Measurements from ENCODE around the gene PRKCE. TPM values are rescaled to one million over a fixed set of nuclear protein-coding genes. Genes with fewer than 3 reads are reported as not detected.

Gene PRKCE
- total and polyA plus RNA-seq, 4 donors: 2.5 to 38.6 (median 5.8) TPM

DNA sequence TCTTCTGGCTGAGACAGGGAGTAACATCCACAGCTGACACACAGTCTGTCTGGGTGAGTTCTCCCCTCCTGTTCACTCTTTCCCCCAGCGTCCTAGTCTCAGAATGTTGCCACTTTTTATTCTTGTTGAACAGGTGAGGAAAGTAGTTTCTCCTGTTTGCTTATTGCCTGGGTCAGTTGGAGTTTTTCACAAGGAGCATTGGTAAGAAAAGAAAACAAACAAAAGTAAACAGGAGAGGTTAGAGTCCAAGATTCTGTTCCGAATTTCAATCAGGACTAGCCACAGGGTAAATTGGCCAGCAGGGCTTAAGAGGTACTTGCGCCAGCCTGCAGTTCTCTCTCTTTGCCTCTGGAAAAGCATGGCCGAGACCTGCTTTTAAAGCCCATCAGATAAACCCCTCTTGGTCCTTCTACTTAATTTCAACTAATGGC, 390.7 kb downstream of the PRKCE start:
- H3K27ac ChIP-seq (ENCODE audit: low read depth in 1 of 2, low read length in 2 of 2): peak overlapping the region; percentile 28 to 58
- H3K9ac ChIP-seq (ENCODE audit: low read depth in 1 of 2, low read length in 2 of 2): peak overlapping the region in 1 of 2 donors; percentile 23
- 37% methylated on average over 4 of the region's 4 CpGs for WGBS
- no peak for DNase-seq (ENCODE audit: low spot score)
- peak; percentile 42 to 57 for TF ChIP-seq JUND (IDR thresholded peaks at IDR 0.05)
- TF ChIP-seq HNF4A (conservative IDR thresholded peaks at IDR 0.05): peak; percentile 77 to 93
- TF ChIP-seq, protein P1, sequence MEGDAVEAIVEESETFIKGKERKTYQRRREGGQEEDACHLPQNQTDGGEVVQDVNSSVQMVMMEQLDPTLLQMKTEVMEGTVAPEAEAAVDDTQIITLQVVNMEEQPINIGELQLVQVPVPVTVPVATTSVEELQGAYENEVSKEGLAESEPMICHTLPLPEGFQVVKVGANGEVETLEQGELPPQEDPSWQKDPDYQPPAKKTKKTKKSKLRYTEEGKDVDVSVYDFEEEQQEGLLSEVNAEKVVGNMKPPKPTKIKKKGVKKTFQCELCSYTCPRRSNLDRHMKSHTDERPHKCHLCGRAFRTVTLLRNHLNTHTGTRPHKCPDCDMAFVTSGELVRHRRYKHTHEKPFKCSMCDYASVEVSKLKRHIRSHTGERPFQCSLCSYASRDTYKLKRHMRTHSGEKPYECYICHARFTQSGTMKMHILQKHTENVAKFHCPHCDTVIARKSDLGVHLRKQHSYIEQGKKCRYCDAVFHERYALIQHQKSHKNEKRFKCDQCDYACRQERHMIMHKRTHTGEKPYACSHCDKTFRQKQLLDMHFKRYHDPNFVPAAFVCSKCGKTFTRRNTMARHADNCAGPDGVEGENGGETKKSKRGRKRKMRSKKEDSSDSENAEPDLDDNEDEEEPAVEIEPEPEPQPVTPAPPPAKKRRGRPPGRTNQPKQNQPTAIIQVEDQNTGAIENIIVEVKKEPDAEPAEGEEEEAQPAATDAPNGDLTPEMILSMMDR (IDR thresholded peaks at IDR 0.05; ENCODE audit: low read depth, low read length, missing input control): peak; percentile 42
- TF ChIP-seq FOXA1 (IDR thresholded peaks at IDR 0.05): no peak
- TF ChIP-seq, protein P2, sequence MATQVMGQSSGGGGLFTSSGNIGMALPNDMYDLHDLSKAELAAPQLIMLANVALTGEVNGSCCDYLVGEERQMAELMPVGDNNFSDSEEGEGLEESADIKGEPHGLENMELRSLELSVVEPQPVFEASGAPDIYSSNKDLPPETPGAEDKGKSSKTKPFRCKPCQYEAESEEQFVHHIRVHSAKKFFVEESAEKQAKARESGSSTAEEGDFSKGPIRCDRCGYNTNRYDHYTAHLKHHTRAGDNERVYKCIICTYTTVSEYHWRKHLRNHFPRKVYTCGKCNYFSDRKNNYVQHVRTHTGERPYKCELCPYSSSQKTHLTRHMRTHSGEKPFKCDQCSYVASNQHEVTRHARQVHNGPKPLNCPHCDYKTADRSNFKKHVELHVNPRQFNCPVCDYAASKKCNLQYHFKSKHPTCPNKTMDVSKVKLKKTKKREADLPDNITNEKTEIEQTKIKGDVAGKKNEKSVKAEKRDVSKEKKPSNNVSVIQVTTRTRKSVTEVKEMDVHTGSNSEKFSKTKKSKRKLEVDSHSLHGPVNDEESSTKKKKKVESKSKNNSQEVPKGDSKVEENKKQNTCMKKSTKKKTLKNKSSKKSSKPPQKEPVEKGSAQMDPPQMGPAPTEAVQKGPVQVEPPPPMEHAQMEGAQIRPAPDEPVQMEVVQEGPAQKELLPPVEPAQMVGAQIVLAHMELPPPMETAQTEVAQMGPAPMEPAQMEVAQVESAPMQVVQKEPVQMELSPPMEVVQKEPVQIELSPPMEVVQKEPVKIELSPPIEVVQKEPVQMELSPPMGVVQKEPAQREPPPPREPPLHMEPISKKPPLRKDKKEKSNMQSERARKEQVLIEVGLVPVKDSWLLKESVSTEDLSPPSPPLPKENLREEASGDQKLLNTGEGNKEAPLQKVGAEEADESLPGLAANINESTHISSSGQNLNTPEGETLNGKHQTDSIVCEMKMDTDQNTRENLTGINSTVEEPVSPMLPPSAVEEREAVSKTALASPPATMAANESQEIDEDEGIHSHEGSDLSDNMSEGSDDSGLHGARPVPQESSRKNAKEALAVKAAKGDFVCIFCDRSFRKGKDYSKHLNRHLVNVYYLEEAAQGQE (IDR thresholded peaks at IDR 0.05): no peak
- TF ChIP-seq, protein P3, sequence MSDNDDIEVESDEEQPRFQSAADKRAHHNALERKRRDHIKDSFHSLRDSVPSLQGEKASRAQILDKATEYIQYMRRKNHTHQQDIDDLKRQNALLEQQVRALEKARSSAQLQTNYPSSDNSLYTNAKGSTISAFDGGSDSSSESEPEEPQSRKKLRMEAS (IDR thresholded peaks at IDR 0.05): no peak
- TF ChIP-seq TAF1 (conservative IDR thresholded peaks at IDR 0.05): no peak
- TF ChIP-seq YY1 (IDR thresholded peaks at IDR 0.05): no peak
- no peak for TF ChIP-seq GABPA (IDR thresholded peaks at IDR 0.05 in 1 of 2, conservative IDR thresholded peaks at IDR 0.05 in 1 of 2)
- peak; percentile 57 for TF ChIP-seq FOXA2 (IDR thresholded peaks at IDR 0.05)
- no peak for TF ChIP-seq NR2F2 (IDR thresholded peaks at IDR 0.05)
- peak; percentile 82 for TF ChIP-seq HNF4G (IDR thresholded peaks at IDR 0.05)
- TF ChIP-seq RXRA (IDR thresholded peaks at IDR 0.05): peak; percentile 69 to 86
- TF ChIP-seq, protein P4, sequence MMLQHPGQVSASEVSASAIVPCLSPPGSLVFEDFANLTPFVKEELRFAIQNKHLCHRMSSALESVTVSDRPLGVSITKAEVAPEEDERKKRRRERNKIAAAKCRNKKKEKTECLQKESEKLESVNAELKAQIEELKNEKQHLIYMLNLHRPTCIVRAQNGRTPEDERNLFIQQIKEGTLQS (IDR thresholded peaks at IDR 0.05): peak; percentile 27
- peak in 1 of 2 donors; percentile 47 for TF ChIP-seq RAD21 (IDR thresholded peaks at IDR 0.05)
- peak; percentile 65 for TF ChIP-seq SP1 (IDR thresholded peaks at IDR 0.05)
- TF ChIP-seq EGR1 (IDR thresholded peaks at IDR 0.05; ENCODE audit: low read depth in 2 of 2): no peak
- TF ChIP-seq, protein P5, sequence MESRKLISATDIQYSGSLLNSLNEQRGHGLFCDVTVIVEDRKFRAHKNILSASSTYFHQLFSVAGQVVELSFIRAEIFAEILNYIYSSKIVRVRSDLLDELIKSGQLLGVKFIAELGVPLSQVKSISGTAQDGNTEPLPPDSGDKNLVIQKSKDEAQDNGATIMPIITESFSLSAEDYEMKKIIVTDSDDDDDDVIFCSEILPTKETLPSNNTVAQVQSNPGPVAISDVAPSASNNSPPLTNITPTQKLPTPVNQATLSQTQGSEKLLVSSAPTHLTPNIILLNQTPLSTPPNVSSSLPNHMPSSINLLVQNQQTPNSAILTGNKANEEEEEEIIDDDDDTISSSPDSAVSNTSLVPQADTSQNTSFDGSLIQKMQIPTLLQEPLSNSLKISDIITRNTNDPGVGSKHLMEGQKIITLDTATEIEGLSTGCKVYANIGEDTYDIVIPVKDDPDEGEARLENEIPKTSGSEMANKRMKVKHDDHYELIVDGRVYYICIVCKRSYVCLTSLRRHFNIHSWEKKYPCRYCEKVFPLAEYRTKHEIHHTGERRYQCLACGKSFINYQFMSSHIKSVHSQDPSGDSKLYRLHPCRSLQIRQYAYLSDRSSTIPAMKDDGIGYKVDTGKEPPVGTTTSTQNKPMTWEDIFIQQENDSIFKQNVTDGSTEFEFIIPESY (IDR thresholded peaks at IDR 0.05): no peak
- no peaks in the 10 kb centered on the region for H3K27me3 ChIP-seq (ENCODE audit: control insufficient read depth in 4 of 4, insufficient read depth in 4 of 4, low read length in 3 of 4)
- H3K36me3 ChIP-seq (ENCODE audit: control insufficient read depth in 4 of 4, insufficient read depth in 3 of 4, low read depth in 1 of 4, low read length in 3 of 4): no peaks in the 10 kb centered on the region
- peak overlapping the region in 2 of 3 donors; percentile 13 to 21 for H3K4me3 ChIP-seq (ENCODE audit: low read depth in 1 of 3, low read length in 3 of 3)
- H3K4me1 ChIP-seq (ENCODE audit: control insufficient read depth in 4 of 4, insufficient read depth in 4 of 4, low read length in 3 of 4): peaks cover 14 to 60% (median 58%) of the 10 kb centered on the region in 4 donors
- no peaks in the 10 kb centered on the region for H3K9me3 ChIP-seq (ENCODE audit: control insufficient read depth in 4 of 4, low read length in 3 of 4)

All from liver (tissue), 9 donors.